Muscle layer of colon (tissue), 2 donors: Measurements from ENCODE around the gene STK11IP.

Experiments
- H3K27ac ChIP-seq: one replicate; pipeline ENCODE4 v1.7.0; 2013; ENCODE audit warnings: low read depth, mild to moderate bottlenecking, low read length, moderate library complexity
- H3K27me3 ChIP-seq, 2 donors: one replicate each; pipeline ENCODE4 v1.7.0; 2013; ENCODE audit warnings: low read length in 2 of 2, mild to moderate bottlenecking in 2 of 2; ENCODE audit not compliant: insufficient read depth in 2 of 2, control insufficient read depth in 1 of 2
- H3K36me3 ChIP-seq: one replicate; pipeline ENCODE4 v1.7.0; 2013; ENCODE audit warnings: mild to moderate bottlenecking, low read length; ENCODE audit not compliant: insufficient read depth
- H3K4me1 ChIP-seq: one replicate; pipeline ENCODE4 v1.7.0; 2013; ENCODE audit warnings: mild to moderate bottlenecking, low read length; ENCODE audit not compliant: insufficient read depth
- H3K4me3 ChIP-seq, 2 donors: one replicate each; pipeline ENCODE4 v1.7.0; 2013; ENCODE audit warnings: low read length in 2 of 2, low read depth in 1 of 2, mild to moderate bottlenecking in 1 of 2, moderate library complexity in 1 of 2
- H3K9ac ChIP-seq: one replicate; pipeline ENCODE4 v1.7.0; 2013; ENCODE audit warnings: low read length
- H3K9me3 ChIP-seq: one replicate; pipeline ENCODE4 v1.7.0; 2013; ENCODE audit warnings: mild to moderate bottlenecking, low read length
- donor health status: abdominal sarcoma.
- donor health status: Adenocarcinoma of cecum.

STK11IP gene

GRCh38 chr2:219603771-219604170 is 6.1 kb downstream of the STK11IP start:
- Histone ChIP-seq H3K27ac (no peak overlapping the region), H3K9me3 (no peaks in the 10 kb centered on the region), H3K9ac (no peak overlapping the region), H3K4me1 (peaks cover under 1% of the 10 kb centered on the region), H3K36me3 (peaks cover 50% of the 10 kb centered on the region), H3K4me3 (no peak overlapping the region), H3K27me3 (no peaks in the 10 kb centered on the region)

- Histone ChIP-seq H3K9me3 (no peaks in the 10 kb centered on the region), H3K36me3 (peaks cover 50% of the 10 kb centered on the region), H3K4me3 (no peak overlapping the region), H3K27ac (no peak overlapping the region), H3K4me1 (no peaks in the 10 kb centered on the region), H3K9ac (no peak overlapping the region), H3K27me3 (no peaks in the 10 kb centered on the region)
These were observed 7.9 kb downstream of the STK11IP start for GRCh38 chr2:219605607-219605954.

- peaks cover 50% of the 10 kb centered on the region for H3K36me3 ChIP-seq
These were observed 10.3 kb downstream of the STK11IP start for GRCh38 chr2:219607931-219608330.

DNA sequence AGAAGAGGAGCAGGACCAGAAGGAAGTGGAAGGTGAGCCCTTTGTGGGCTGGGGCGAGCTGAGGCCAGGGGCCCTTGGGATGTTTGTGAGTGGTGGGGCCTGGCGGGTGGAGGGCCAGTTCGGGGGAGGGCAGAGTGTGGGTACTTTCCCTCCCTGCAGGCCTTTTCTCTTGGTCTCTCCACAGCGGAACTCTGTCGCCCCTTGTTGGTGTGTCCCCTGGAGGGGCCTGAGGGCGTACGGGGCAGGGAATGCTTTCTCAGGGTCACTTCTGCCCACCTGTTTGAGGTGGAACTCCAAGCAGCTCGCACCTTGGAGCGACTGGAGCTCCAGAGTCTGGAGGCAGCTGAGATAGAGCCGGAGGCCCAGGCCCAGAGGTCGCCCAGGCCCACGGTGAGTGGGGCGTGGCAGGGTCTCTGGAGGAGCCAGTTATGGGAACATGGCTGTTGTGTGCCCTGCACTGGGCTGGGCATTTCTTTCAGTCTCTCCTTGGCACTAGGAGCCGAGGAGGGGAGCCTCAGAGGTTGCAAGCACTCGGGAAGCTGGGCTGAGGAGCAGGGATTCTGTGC is 10.8 kb downstream of the STK11IP start:
- H3K36me3 ChIP-seq = peaks cover 50% of the 10 kb centered on the region

More at GRCh38 chr2:219607931-219608330, 10.3 kb downstream of the STK11IP start:
- no peaks in the 10 kb centered on the region for H3K4me1 ChIP-seq
- no peak overlapping the region for H3K4me3 ChIP-seq
- no peak overlapping the region for H3K9ac ChIP-seq
- H3K9me3 ChIP-seq = no peaks in the 10 kb centered on the region
- H3K27me3 ChIP-seq = no peaks in the 10 kb centered on the region
- no peak overlapping the region for H3K27ac ChIP-seq

DNA sequence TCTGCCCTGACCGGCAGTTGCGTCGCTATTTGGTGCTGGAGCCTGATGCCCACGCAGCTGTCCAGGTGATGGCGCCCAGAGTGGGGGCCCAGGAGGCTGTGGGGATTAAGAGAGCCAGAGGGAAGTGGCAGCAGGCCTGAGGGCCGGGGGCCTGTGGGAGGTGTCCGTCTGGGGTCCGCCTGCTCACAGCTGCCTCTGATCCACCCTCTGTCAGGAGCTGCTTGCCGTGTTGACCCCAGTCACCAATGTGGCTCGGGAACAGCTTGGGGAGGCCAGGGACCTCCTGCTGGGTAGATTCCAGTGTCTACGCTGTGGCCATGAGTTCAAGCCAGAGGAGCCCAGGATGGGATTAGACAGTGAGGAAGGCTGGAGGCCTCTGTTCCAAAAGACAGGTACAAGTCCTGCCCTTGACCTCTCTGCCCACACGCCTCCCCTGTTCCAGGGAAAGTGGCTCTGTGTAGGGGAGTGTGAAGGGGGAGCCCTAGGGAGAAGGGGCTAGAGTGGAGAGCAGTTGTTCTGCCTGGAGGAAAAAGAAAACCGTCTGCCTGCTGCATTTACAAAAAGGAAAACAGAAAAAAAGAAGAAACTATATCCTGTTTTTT is 11.6 kb downstream of the STK11IP start:
- Histone ChIP-seq H3K4me3 (no peak overlapping the region), H3K4me1 (no peaks in the 10 kb centered on the region), H3K36me3 (peaks cover 56% of the 10 kb centered on the region), H3K9me3 (no peaks in the 10 kb centered on the region), H3K27ac (no peak overlapping the region), H3K27me3 (no peaks in the 10 kb centered on the region), H3K9ac (no peak overlapping the region)

More for the DNA sequence above, 10.8 kb downstream of the STK11IP start:
- Histone ChIP-seq H3K27me3 (no peaks in the 10 kb centered on the region), H3K4me3 (no peak overlapping the region), H3K27ac (no peak overlapping the region), H3K9me3 (no peaks in the 10 kb centered on the region), H3K4me1 (no peaks in the 10 kb centered on the region), H3K9ac (no peak overlapping the region)

GRCh38 chr2:219611306-219611705 is 13.6 kb downstream of the STK11IP start:
- H3K27me3 ChIP-seq = no peaks in the 10 kb centered on the region
- H3K27ac ChIP-seq = no peak overlapping the region
- peaks cover 61% of the 10 kb centered on the region for H3K36me3 ChIP-seq
- H3K4me1 ChIP-seq = no peaks in the 10 kb centered on the region
- H3K9me3 ChIP-seq = no peaks in the 10 kb centered on the region
- H3K4me3 ChIP-seq = no peak overlapping the region
- H3K9ac ChIP-seq = no peak overlapping the region

DNA sequence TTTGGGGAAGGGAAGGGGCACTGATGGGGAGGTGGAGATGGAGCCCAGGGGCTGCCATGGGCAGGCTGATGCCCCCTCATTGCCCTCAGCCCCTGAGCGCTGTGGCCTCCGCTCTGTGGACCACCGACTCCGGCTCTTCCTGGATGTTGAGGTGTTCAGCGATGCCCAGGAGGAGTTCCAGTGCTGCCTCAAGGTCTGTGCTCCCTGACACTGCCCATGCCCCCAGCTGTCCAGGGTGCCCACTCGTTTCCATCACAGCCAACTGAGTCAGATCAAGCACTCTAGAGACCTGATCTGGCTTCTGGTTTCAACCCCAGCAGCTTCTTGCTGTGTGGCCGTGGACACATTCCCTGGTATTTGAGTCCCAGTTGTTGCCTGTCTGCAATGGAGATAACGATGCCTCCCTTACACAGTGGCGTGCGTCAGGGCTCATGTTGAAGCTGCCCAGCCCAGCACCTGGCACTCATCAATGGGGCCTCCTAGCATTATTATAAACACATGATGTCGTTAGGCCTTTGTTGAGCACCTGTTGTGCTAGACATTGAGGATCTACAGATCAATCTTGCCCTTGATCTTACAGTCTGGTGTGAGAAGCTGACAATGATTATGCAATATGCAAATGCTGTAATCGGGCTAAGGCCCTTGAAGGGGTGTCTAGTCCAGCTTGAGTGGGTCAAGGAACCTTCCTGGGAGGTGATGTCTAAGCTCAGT is 14.4 kb downstream of the STK11IP start:
- Histone ChIP-seq H3K9me3 (no peaks in the 10 kb centered on the region), H3K27me3 (no peaks in the 10 kb centered on the region), H3K27ac (no peak overlapping the region), H3K9ac (no peak overlapping the region), H3K4me1 (no peaks in the 10 kb centered on the region), H3K4me3 (no peak overlapping the region), H3K36me3 (peaks cover 57% of the 10 kb centered on the region)

DNA sequence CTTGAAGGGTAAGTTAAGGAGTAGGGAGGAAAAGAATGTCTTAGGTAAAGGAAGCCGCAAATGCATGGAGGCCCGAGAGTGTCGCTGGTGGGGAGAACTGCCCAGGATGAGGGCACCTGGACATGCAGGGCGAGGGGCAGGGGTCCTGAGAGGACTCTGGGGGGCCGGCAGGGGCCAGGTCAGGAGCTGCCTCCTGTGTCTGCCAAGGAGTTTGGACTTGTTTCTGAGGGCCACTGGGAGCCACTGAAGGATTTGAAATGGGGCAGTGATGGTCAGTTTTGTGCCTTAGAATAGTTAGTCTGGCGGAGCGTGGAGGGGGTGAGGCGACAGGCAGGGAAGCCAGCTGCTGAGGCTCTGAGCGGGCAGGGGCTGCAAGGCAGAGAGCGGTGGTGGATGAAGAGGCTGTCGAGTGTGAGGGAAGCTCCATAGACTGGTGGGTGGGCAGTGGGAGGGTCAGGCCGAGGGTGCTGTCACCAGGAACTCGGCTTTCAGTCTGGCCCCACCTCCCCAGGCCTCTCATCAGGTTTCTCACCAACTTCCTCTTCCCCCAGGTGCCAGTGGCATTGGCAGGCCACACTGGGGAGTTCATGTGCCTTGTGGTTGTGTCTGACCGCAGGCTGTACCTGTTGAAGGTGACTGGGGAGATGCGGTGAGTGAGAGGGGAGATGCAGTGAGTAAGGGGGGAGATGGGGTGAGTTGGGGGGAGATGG is 15.1 kb downstream of the STK11IP start:
- Histone ChIP-seq H3K9me3 (no peaks in the 10 kb centered on the region), H3K27me3 (no peaks in the 10 kb centered on the region), H3K27ac (no peak overlapping the region), H3K36me3 (peaks cover 53% of the 10 kb centered on the region), H3K4me1 (no peaks in the 10 kb centered on the region), H3K4me3 (no peak overlapping the region), H3K9ac (no peak overlapping the region)

- H3K27me3 ChIP-seq = no peaks in the 10 kb centered on the region
- no peaks in the 10 kb centered on the region for H3K9me3 ChIP-seq
- H3K4me3 ChIP-seq = no peak overlapping the region
- H3K4me1 ChIP-seq = no peaks in the 10 kb centered on the region
- H3K36me3 ChIP-seq = peaks cover 45% of the 10 kb centered on the region
- no peak overlapping the region for H3K27ac ChIP-seq
- no peak overlapping the region for H3K9ac ChIP-seq
These were observed 15.9 kb downstream of the STK11IP start for GRCh38 chr2:219613461-219614070.

- H3K9me3 ChIP-seq = no peaks in the 10 kb centered on the region
- no peak overlapping the region for H3K9ac ChIP-seq
- no peaks in the 10 kb centered on the region for H3K4me1 ChIP-seq
- no peaks in the 10 kb centered on the region for H3K27me3 ChIP-seq
- H3K4me3 ChIP-seq = no peak overlapping the region
- no peak overlapping the region for H3K27ac ChIP-seq
- peaks cover 45% of the 10 kb centered on the region for H3K36me3 ChIP-seq
These were observed 16.6 kb downstream of the STK11IP start for GRCh38 chr2:219614076-219614860.

- no peaks in the 10 kb centered on the region for H3K27me3 ChIP-seq
These were observed 17.4 kb downstream of the STK11IP start for GRCh38 chr2:219615036-219615435.

More at GRCh38 chr2:219615036-219615435, 17.4 kb downstream of the STK11IP start:
- Histone ChIP-seq H3K36me3 (peaks cover 45% of the 10 kb centered on the region), H3K9ac (no peak overlapping the region), H3K4me3 (no peak overlapping the region), H3K4me1 (no peaks in the 10 kb centered on the region), H3K27ac (no peak overlapping the region), H3K9me3 (no peaks in the 10 kb centered on the region)
